ENCODE results near the gene TIAM2. TPM values are rescaled to one million over a fixed set of nuclear protein-coding genes. Genes with fewer than 3 reads are reported as not detected.

Gene TIAM2
- total RNA-seq, 4 donors from 2014 or later: 9.2 to 18.2 (median 11.4) TPM

DNA sequence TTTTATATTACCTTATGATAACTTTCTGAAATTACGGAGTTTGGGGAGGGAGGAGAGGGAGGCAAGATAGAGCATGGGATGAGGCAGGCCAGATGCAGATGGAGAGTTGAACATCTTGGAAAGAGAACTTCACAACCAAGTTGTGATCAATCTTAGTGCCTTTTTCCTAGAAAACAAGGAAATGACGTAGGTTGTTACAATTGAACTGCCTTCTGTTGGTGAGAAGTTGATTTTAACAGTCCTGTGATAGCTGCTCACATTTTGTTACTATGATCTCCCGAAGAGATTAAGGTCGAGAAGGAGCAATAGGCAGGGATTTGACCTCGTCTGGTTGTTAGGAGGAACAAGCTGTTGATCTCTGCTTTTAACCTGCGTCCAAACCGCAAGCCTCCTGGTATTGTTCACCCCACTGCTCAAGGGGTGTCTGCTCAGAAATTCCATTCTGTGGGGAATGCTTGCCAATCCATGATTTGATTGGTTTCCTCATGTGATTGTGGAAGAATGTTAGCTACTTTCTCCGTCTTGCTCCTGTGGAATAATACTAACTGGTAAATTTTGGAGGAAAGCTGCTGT, 35.1 kb downstream of the TIAM2 start:
- H3K4me1 ChIP-seq: peaks cover 0 to 7% (median 0%) of the 10 kb centered on the region in 4 donors
- WGBS, 2 donors: 69 to 72% methylated on average over 8 of the region's 8 CpGs
- peaks cover 0 to 4% (median 0%) of the 10 kb centered on the region in 4 donors for H3K9me3 ChIP-seq
- DNase-seq (ENCODE audit: low spot score in 2 of 2): no peak
- no peaks in the 10 kb centered on the region for H3K27me3 ChIP-seq
- no peak overlapping the region for H3K4me3 ChIP-seq
- H3K27ac ChIP-seq: peak overlapping the region in 2 of 4 donors; percentile 4 to 24
- no peaks in the 10 kb centered on the region for H3K36me3 ChIP-seq
- peak in 1 of 2 donors; percentile 33 for TF ChIP-seq EP300 (IDR thresholded peaks at IDR 0.05)
- TF ChIP-seq POLR2A (IDR thresholded peaks at IDR 0.05): no peak

DNA sequence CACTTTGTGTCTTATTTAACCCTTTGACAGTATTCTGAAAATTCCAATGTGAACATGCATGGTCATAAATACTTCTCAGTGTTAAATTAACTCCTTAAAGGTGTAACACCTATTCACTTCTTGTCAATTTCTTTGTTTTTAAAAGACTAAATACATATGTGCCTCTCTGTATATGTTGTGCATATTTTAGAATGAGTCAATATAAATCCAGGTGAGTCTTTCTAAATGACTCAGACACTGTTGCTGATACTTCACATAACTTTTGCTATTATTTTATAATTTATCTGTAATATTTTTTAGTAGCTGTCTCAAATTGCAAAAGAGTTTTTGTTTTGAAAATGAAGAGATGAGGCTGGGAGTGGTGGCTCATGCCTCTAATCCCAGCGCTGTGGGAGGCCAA, 36.0 kb downstream of the TIAM2 start:
- Histone ChIP-seq H3K36me3 (no peaks in the 10 kb centered on the region), H3K27ac (no peak overlapping the region), H3K4me1 (peaks cover 0 to 7% (median 0%) of the 10 kb centered on the region in 4 donors), H3K9me3 (peaks cover 0 to 4% (median 0%) of the 10 kb centered on the region in 4 donors), H3K4me3 (no peak overlapping the region), H3K27me3 (no peaks in the 10 kb centered on the region)
- TF ChIP-seq, protein P1, sequence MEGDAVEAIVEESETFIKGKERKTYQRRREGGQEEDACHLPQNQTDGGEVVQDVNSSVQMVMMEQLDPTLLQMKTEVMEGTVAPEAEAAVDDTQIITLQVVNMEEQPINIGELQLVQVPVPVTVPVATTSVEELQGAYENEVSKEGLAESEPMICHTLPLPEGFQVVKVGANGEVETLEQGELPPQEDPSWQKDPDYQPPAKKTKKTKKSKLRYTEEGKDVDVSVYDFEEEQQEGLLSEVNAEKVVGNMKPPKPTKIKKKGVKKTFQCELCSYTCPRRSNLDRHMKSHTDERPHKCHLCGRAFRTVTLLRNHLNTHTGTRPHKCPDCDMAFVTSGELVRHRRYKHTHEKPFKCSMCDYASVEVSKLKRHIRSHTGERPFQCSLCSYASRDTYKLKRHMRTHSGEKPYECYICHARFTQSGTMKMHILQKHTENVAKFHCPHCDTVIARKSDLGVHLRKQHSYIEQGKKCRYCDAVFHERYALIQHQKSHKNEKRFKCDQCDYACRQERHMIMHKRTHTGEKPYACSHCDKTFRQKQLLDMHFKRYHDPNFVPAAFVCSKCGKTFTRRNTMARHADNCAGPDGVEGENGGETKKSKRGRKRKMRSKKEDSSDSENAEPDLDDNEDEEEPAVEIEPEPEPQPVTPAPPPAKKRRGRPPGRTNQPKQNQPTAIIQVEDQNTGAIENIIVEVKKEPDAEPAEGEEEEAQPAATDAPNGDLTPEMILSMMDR (IDR thresholded peaks at IDR 0.05): no peak
- TF ChIP-seq EP300 (IDR thresholded peaks at IDR 0.05) (no peak), POLR2A (IDR thresholded peaks at IDR 0.05) (no peak)
- no peak for DNase-seq (ENCODE audit: low spot score in 2 of 2)
- 90 to 95% methylated on average over 1 of the region's 1 CpG for WGBS, 2 donors

DNA sequence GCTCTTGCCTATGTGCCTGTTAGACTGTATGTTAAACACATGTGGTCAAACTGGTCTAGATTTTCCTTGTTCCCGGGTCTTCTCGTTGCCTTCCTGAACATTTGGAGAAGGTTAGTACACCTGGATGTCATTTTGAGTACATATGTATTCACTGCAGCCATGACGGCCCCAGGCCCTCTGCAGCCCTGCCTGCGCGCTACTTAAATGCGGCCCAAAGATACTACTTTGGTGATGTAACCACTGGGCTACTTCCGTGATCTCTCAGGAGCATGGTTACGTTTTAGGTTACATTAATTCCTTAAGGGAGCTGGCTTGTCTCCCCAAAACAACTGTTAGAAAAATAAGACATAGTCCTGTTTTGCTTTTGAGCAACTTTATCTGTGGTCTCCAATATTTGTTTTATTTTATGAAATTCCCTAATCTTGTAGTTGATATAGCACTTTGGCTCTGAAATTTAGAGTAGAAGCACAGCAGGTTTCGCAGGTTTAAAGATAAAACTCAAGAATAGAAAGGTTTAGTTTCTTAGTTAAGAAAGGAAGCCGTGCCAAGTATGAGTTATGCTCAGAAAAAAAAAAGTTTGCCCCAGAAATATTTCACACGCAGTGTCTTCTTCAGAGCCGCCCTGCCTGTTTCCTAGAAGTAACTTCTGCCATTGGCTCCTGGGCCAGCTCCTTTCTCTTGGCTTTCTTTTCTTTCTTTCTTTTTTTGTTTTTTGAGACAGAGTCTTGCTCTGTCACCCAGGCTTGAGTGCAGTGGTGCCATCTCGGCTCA, 38.1 kb downstream of the TIAM2 start:
- Histone ChIP-seq H3K9me3 (peaks cover 0 to 4% (median 0%) of the 10 kb centered on the region in 4 donors), H3K27ac (no peak overlapping the region), H3K36me3 (no peaks in the 10 kb centered on the region), H3K27me3 (no peaks in the 10 kb centered on the region), H3K4me3 (no peak overlapping the region), H3K4me1 (no peaks in the 10 kb centered on the region)
- TF ChIP-seq EP300 (IDR thresholded peaks at IDR 0.05) (no peak), POLR2A (IDR thresholded peaks at IDR 0.05) (no peak)
- TF ChIP-seq, protein P1 (IDR thresholded peaks at IDR 0.05): no peak
- 90 to 92% methylated on average over 13 of the region's 13 CpGs for WGBS, 2 donors
- DNase-seq (ENCODE audit: low spot score in 2 of 2): no peak

DNA sequence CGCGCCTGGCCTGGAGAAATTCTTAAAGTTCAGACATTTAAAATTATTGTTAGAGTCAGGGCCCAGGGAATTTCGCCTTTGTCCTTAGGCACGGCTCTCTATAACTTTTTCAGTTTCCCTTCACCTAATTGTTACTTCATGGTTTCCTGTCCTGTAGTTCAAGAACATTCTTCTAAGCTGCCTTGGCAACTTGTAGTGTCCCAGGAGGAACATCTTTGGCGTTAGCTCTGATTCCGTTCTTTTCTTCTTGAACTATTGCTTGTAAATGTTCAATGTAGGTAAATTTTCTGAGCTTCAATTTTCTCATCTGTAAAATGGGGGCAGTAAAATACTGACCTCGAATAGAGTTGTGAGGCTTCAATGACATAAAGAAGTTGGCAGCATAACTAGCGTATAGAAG, 41.8 kb downstream of the TIAM2 start:
- DNase-seq (ENCODE audit: low spot score in 2 of 2): peak in 1 of 2 donors; percentile 10
- H3K9me3 ChIP-seq: peaks cover 0 to 4% (median 0%) of the 10 kb centered on the region in 4 donors
- 74 to 80% methylated on average over 8 of the region's 8 CpGs for WGBS, 2 donors
- H3K36me3 ChIP-seq: no peaks in the 10 kb centered on the region
- H3K4me3 ChIP-seq: no peak overlapping the region
- H3K27ac ChIP-seq: no peak overlapping the region
- no peak for TF ChIP-seq POLR2A (IDR thresholded peaks at IDR 0.05)
- TF ChIP-seq EP300 (IDR thresholded peaks at IDR 0.05): no peak
- TF ChIP-seq, protein P1 (IDR thresholded peaks at IDR 0.05): no peak
- H3K4me1 ChIP-seq: peaks cover 0 to 8% (median under 1%) of the 10 kb centered on the region in 4 donors
- H3K27me3 ChIP-seq: no peaks in the 10 kb centered on the region

DNA sequence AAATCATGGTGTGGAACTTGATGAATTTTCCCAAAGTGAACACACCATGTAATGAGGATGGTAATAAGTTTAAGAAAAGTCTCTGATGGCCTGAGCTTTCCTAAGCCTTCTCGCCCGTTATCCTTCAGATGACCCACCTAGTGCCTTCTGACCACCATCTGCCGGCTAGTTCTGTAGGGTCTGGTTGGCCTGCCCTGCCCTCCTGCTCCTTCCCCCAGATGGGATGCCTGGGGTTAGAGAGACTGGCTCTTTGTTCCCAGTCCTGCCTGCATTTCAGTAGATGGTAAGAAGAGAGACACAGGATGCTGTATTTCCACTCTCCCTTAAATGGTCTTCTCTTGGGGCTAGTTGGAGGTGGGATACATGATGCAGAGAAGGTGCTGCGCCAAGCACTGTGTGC, 43.0 kb downstream of the TIAM2 start:
- WGBS, 2 donors: 72 to 77% methylated on average over 4 of the region's 4 CpGs
- H3K27me3 ChIP-seq: no peaks in the 10 kb centered on the region
- TF ChIP-seq POLR2A (IDR thresholded peaks at IDR 0.05) (no peak), EP300 (IDR thresholded peaks at IDR 0.05) (no peak)
- TF ChIP-seq, protein P1 (IDR thresholded peaks at IDR 0.05): no peak

More for the DNA sequence above, 43.0 kb downstream of the TIAM2 start:
- no peak overlapping the region for H3K4me3 ChIP-seq
- H3K36me3 ChIP-seq: no peaks in the 10 kb centered on the region
- no peak overlapping the region for H3K27ac ChIP-seq
- DNase-seq (ENCODE audit: low spot score in 2 of 2): no peak
- H3K4me1 ChIP-seq: peaks cover 0 to 12% (median 2%) of the 10 kb centered on the region in 4 donors
- H3K9me3 ChIP-seq: peaks cover 0 to 4% (median 0%) of the 10 kb centered on the region in 4 donors

All from tibial nerve (tissue), 4 donors.